Measurements from ENCODE around the gene LEP.

LEP gene

GRCh38 chr7:128303133-128303532, 62.1 kb downstream of the LEP start:
- Histone ChIP-seq H3K36me3 (ENCODE audit: control insufficient read depth, low read length) (peaks cover 51% of the 10 kb centered on the region), H3K9me2 (replicated peaks; ENCODE audit: control insufficient read depth, low read length) (no peaks in the 10 kb centered on the region), H3K4me2 (ENCODE audit: low read length) (no peak overlapping the region), H3K27ac (ENCODE audit: low read depth, low read length) (no peak overlapping the region), H3K79me2 (ENCODE audit: control insufficient read depth, low read length) (no peaks in the 10 kb centered on the region), H3K9me3 (ENCODE audit: control insufficient read depth, insufficient read depth, low read length) (no peaks in the 10 kb centered on the region), H3F3A (ENCODE audit: control insufficient read depth, insufficient read depth) (no peaks in the 10 kb centered on the region), H3K4me1 (ENCODE audit: control insufficient read depth, low read length) (no peaks in the 10 kb centered on the region), H3K27me3 (ENCODE audit: control insufficient read depth, low read length) (no peaks in the 10 kb centered on the region), H3K4me3 (ENCODE audit: low read length) (no peak overlapping the region), H4K20me1 (ENCODE audit: control insufficient read depth, insufficient read depth, low read depth, low read length) (0 out of 2 replicates have a peak, but pooled peaks cover 5% of the 10 kb centered on the region)
- TF ChIP-seq, protein P1, sequence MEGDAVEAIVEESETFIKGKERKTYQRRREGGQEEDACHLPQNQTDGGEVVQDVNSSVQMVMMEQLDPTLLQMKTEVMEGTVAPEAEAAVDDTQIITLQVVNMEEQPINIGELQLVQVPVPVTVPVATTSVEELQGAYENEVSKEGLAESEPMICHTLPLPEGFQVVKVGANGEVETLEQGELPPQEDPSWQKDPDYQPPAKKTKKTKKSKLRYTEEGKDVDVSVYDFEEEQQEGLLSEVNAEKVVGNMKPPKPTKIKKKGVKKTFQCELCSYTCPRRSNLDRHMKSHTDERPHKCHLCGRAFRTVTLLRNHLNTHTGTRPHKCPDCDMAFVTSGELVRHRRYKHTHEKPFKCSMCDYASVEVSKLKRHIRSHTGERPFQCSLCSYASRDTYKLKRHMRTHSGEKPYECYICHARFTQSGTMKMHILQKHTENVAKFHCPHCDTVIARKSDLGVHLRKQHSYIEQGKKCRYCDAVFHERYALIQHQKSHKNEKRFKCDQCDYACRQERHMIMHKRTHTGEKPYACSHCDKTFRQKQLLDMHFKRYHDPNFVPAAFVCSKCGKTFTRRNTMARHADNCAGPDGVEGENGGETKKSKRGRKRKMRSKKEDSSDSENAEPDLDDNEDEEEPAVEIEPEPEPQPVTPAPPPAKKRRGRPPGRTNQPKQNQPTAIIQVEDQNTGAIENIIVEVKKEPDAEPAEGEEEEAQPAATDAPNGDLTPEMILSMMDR (IDR thresholded peaks at IDR 0.05; ENCODE audit: low read depth, low read length, poor library complexity, severe bottlenecking), result no peak
- no peak for TF ChIP-seq EZH2phosphoT487 (IDR thresholded peaks at IDR 0.05; ENCODE audit: borderline replicate concordance, low read length)

GRCh38 chr7:128303643-128304042, 62.6 kb downstream of the LEP start:
- TF ChIP-seq EZH2phosphoT487 (IDR thresholded peaks at IDR 0.05; ENCODE audit: borderline replicate concordance, low read length), result no peak
- TF ChIP-seq, protein P1 (IDR thresholded peaks at IDR 0.05; ENCODE audit: low read depth, low read length, poor library complexity, severe bottlenecking), result no peak
- Histone ChIP-seq H3K4me1 (ENCODE audit: control insufficient read depth, low read length) (no peaks in the 10 kb centered on the region), H3K36me3 (ENCODE audit: control insufficient read depth, low read length) (peaks cover 55% of the 10 kb centered on the region)

GRCh38 chr7:128304212-128304611, 63.1 kb downstream of the LEP start:
- Histone ChIP-seq H3K36me3 (ENCODE audit: control insufficient read depth, low read length) (peaks cover 59% of the 10 kb centered on the region), H3K4me3 (ENCODE audit: low read length) (no peak overlapping the region), H3K27ac (ENCODE audit: low read depth, low read length) (no peak overlapping the region), H3K9me2 (replicated peaks; ENCODE audit: control insufficient read depth, low read length) (no peaks in the 10 kb centered on the region), H3K4me1 (ENCODE audit: control insufficient read depth, low read length) (no peaks in the 10 kb centered on the region), H3K27me3 (ENCODE audit: control insufficient read depth, low read length) (no peaks in the 10 kb centered on the region), H3F3A (ENCODE audit: control insufficient read depth, insufficient read depth) (no peaks in the 10 kb centered on the region), H3K9me3 (ENCODE audit: control insufficient read depth, insufficient read depth, low read length) (no peaks in the 10 kb centered on the region), H4K20me1 (ENCODE audit: control insufficient read depth, insufficient read depth, low read depth, low read length) (0 out of 2 replicates have a peak, but pooled peaks cover 5% of the 10 kb centered on the region), H3K4me2 (ENCODE audit: low read length) (no peak overlapping the region), H3K79me2 (ENCODE audit: control insufficient read depth, low read length) (no peaks in the 10 kb centered on the region)
- TF ChIP-seq EZH2phosphoT487 (IDR thresholded peaks at IDR 0.05; ENCODE audit: borderline replicate concordance, low read length), result no peak
- TF ChIP-seq, protein P1 (IDR thresholded peaks at IDR 0.05; ENCODE audit: low read depth, low read length, poor library complexity, severe bottlenecking), result no peak

More at GRCh38 chr7:128303643-128304042, 62.6 kb downstream of the LEP start:
- Histone ChIP-seq H3F3A (ENCODE audit: control insufficient read depth, insufficient read depth) (no peaks in the 10 kb centered on the region), H3K79me2 (ENCODE audit: control insufficient read depth, low read length) (no peaks in the 10 kb centered on the region), H3K27me3 (ENCODE audit: control insufficient read depth, low read length) (no peaks in the 10 kb centered on the region), H3K9me3 (ENCODE audit: control insufficient read depth, insufficient read depth, low read length) (no peaks in the 10 kb centered on the region), H3K4me3 (ENCODE audit: low read length) (no peak overlapping the region), H4K20me1 (ENCODE audit: control insufficient read depth, insufficient read depth, low read depth, low read length) (0 out of 2 replicates have a peak, but pooled peaks cover 5% of the 10 kb centered on the region), H3K27ac (ENCODE audit: low read depth, low read length) (no peak overlapping the region), H3K4me2 (ENCODE audit: low read length) (no peak overlapping the region), H3K9me2 (replicated peaks; ENCODE audit: control insufficient read depth, low read length) (no peaks in the 10 kb centered on the region)

Measured in DOHH2 (cell line).